Left forelimb (tissue), 1 donor: ENCODE measurements around the gene ZIC3.
"Not testable (repeated sequence)": the region's sequence is repeated elsewhere in the genome, so short reads cannot be mapped to it uniquely, and the experiment has no call there.

Experiments
- DNase-seq: peaks from one replicate; pipeline ENCODE4 v3.0.0-alpha.2; 2018; ENCODE audit warnings: low spot score

ZIC3 gene

DNA sequence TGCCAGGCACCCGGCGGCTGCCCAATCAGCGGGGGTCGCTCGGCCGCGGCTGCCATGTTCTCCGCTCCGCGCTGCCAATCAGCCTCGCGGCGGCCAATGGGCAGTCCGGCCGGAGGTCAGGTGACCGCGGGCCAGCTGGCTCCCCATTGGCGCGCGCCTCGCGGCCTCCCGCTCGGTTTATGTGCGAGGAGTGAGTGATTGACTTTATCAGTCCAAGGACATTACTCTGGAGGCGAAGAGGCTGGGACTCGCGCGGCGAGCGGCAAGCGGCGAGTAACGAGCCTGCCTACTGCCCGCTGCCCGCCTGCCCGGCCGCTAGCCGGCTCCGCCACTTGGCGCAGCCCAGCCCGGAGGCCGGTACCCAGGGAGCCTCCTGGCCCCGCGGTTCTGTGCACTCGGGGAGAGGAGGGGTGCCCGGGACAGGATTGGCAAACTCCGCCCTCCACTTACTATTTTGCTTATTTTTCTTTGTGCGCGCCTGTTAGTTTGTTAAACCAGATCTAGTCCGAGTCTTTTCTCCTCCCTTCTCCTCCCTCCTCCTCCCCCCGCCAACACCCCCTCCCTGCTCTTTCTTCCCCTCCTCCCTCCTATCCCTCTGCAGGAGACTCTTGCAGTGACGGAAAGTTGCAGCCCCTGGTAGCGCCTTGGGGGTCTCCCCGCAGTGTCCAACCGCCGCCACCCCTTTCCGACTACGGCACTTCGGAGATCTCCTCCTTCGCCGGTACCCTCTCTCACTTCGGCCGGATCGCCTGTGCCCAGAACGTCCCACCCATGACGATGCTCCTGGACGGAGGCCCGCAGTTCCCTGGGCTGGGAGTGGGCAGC, at the start of gene ZIC3:
Gene ZIC3 (plus strand): TSS at position 207 of the 825 bp plus-strand sequence. CDS start 565 bp downstream, at position 772.
- peak; percentile 78 for DNase-seq

DNA sequence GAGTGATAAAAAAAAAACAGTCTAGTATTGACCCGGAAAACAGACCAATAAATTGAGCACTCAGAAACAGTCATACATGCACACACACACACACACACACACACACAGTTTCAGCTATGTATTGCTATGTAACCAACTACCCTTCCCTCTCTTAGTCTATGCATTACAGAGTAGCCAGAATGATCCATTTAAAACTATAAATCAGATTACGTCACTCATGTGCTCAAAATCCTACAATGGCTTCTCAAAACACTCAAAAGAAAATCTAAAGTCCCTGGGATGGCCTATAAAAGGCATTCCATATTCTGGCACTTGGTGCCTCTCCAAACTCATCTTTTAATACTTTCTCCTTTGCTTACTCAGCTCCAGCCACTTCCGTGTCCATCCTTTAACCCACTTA, 46.5 kb upstream of the ZIC3 start:
- DNase-seq, result no peak

DNA sequence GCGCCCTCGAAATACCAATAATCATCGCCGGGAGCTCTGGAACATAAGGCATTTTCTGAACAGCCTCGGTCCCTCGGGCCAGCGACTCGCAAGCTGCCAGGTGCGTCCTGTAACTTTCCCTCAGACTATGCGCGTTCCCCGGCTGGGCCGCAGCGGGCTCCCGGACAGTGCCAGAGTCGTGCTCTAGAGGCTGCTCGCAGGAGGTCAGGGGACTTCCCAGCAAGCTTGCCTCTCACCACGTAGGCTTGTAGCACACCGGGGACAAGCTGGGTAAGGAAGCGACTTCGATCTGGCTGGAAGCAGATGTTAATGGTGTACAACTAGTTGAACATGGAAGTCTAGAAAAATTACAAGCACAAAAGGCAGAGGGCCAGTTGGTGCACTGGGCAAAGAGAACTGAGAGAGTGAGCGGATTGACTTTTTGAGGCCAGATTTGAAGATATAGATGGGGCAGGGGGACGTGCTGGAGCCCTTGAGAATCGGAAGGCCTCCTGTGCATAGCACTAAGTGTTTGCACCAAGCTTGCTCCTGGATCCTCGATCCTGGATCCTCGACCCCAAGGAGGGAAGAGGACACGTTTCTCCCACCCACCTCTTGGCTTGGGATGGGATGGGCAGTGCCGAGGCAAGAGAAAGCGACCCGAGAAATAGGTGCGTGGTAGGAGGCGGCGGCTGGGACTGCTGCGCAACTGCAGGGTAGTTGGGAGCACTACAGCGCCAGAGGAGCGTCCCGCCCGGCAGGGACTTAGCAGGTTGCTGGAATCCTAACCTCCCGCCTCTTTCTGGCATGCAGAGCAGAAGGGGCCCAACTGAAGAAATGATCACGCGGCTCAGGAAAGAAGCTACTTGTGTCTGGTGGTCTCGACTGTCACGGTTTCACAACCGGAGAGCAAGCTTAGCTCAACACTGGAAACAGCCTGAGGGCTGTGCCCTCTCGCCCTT, 19.9 kb upstream of the ZIC3 start:
- no peak for DNase-seq

DNA sequence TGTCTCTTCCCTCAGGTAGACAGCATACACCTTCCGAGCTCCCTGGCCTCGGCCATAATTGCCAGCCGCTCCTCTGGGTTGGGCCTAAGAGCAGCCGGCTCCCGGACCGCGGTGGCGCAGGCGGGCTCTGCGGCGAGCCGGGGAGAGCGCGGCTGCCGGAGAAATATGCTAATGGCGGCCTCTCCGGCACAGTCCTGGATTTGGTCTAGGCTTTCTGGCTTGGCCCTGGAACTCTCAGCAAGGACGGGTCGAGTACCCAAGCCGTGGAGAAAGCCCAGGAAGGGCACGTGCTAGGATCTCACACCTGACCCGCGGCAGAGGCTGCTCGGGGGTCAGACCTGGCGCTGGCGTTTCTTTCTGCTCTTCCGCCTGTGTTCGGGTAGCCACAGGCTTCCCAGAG, 18.6 kb upstream of the ZIC3 start:
- no peak for DNase-seq

DNA sequence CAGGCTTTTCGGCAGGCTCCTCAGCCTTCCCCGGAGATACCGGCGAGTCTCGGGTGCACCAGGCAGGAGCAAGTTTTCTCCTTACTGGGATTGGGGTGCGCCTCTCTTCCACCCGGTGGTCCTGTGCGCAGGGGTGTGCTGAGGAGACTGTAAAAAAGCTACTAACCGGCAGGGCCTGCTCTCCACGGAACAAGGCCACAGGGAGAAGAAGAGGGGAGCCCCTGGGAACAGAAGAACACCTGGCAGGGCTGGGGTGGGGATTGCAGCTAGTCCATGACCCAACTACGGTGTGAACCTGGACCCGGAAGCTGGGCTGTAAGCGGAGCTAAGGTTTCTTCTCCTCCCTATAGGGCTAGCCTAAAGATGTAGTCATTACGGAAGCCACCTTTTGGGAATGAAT, 17.7 kb upstream of the ZIC3 start:
- no peak for DNase-seq

DNA sequence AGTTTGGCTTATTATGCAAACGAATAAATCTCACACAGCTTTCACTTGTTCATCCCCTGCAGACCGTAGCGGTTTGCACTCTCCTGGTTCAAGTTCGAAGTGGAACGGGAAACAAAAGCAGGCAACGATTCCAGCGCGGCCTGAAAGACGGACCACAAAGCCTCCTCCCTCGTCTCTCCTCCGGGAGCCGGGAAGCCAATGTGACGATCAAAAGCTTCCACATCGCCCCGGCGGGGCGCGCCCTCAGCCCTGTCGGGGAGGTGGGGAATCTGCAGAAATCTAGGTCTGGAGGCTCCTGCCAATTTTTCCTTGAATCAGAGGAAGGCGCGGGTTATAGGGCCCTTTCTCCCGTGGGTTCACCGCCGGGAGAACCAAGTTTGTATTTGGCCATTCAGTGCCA, 16.9 kb upstream of the ZIC3 start:
- no peak for DNase-seq

DNA sequence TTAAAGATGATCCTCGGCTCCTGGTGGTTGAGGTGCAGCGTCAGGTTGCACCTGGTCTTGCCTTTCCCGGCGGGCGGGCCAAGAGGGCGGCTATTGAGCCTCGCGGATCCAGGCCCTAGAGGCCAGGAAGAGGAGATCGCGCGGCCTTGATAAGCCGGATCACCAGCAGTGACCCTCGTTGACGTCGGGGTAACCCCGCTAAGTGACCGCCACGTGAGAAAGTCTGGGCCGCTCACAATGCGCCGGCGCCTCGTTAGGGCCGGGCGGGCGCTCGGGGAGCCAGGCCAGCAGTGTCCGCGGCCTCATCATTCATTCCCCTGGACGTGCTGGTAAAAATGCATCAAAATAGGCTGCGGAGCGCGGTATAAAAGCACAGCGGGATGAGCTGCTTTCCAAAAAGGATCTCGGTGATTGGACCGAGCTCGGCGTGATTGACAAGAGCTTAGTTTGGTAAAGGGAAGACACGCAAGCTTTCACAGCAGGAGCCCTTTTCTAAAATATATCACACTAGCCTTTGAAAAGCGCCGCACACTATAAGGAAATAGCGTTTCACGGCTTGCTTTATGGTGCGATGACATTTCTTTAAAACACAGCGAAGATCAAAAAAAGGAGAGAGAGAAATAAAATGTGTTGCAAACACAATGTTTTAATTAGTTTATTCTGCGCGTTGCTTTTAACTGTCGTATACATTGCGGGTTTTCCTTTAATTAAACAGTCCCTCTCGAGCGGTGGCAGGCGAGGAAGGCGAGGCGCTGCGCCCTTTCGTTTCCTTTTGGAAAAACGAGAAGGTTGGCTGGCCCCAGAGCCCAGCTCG, 15.9 kb upstream of the ZIC3 start:
- no peak for DNase-seq

DNA sequence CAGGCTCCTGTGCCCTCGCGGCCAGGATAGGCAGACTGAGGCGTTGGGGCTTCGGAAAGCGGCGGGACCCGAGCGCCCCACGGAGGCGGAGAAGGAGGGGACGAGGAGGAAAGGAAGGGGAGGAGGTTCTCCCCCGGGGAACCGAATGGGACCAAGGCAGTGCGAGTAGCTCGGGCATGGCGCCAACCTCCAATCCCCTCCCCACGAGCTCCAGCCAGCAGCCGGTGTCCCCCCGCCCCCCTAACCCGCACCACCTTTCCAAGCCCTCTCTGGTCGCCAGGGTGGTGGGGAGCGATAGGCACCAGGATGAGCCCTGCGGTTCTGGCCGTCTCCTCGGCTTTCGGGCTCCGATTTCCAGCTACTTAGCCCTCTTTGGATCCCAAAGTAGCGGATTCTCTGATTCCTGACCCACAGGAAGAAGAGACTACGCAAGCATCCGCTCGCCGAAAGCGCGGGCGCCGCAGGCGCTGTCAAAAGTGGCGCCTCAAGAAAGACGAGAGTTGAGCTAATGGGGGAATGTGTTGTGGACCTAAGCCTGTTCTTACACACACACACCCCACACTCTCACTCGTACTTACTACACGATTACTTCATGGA, 15.2 kb upstream of the ZIC3 start:
- DNase-seq, result no peak

DNA sequence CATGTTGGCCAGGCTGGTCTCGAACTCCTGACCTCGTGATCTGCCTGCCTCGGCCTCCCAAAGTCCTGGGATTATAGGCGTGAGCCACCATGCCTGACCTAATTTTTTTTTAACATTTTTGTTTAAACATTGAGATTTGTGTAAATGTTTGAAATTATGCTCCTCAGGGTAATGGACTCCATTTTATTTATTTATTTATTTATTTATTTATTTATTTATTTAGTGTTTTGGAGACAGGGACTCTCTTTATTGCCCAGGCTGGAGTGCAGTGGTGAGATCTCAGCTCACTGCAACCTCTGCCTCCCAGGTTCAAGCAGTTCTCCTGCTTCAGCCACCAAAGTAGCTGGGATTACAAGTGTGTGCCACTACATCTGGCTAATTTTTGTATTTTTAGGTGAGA, 13.8 kb upstream of the ZIC3 start:
- DNase-seq, result not testable (repeated sequence)

DNA sequence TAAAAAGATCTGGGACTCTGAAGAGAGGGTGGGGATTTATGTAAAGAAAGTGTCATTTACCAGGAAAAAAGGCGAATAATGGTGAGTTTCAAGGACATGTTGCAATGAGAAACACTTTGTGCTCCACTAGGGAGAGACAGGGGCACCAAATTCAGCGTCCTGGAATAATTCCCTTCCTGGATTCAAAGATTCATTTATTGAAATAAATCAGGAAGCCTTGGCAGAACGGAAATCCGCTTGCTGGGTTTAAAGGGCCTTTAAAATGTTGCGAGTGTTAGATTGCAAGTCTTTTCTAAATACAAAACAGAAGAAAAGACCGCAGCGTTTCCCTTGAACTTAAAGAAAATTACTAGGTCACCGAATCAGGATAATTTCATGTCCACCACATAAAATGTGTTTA, 3.8 kb upstream of the ZIC3 start:
- DNase-seq, result no peak

DNA sequence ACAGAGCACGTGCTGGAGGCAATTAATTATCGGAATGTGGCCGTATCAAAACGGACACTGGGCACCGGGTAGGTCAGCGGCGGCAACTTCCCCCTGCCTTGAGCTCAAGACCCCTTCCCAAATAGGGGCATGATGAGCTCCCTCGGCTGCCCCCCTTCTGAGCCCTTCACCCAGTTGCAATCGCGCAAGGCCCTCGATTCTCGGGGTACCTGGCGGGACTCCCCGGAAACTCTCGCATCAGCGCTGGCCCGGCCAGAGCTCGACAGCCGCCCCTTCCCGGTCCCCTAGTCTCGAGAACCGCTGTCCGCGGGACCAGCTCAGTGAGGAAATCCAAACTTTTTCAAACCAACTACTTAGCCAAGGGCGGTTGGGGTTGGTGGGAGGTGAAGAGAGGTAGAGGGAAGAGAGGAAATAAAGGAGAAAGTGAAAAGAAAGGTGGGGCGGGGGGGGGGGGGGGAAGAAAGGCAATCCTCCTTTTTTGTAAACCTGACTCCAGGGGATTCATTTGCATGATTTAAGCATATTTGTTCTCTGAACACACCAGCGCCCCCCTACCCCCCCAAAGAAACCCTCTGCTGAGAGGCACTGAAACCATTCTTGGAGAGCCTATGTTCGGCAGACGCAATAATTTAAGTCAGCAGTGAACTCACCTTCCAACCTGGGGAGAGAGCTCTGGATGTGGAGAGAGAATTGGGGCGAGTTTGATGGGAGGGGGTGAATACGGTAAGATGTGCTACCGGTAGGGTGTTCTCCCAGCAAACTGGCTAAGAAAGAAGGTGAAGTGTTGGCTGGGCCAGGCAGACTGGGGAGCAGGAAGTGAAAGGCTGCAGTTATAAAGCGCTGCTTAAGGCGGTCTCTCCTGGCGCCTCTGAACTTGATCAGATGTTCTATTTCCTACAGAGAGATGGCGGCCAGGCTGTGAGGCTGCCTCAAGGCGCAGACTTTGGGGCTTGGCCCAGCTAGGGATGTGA, 2.0 kb upstream of the ZIC3 start:
- no peak for DNase-seq

DNA sequence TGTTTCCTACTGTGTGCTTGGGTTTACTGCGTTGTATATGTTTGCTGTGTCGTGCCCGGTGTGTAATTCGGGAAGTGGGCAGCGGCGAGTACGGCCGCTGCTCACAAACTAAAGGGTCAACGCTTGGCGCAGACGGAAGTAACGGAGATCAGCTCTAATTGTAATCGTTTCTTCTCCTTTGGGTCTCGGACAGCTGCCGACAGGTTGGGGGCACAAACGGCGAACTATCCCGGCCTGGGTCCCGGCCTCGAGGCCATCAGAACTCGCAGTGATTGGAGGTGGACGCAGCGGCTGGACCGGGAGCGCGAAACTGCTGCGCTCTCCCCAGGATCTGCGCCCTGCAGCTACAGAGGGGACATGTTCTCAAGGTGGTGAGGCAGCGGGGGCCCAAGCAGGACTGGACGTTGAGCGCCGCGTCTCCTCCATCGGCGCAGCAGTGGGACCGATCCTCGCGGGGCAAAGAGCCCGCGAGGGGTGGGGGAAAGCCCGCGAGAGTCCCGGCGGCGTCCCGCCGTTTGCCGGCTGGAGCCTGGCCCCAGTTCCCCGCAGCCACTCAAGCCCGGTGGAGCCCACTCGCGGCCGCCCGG, 516 bp upstream of the ZIC3 start:
- no peak for DNase-seq

DNA sequence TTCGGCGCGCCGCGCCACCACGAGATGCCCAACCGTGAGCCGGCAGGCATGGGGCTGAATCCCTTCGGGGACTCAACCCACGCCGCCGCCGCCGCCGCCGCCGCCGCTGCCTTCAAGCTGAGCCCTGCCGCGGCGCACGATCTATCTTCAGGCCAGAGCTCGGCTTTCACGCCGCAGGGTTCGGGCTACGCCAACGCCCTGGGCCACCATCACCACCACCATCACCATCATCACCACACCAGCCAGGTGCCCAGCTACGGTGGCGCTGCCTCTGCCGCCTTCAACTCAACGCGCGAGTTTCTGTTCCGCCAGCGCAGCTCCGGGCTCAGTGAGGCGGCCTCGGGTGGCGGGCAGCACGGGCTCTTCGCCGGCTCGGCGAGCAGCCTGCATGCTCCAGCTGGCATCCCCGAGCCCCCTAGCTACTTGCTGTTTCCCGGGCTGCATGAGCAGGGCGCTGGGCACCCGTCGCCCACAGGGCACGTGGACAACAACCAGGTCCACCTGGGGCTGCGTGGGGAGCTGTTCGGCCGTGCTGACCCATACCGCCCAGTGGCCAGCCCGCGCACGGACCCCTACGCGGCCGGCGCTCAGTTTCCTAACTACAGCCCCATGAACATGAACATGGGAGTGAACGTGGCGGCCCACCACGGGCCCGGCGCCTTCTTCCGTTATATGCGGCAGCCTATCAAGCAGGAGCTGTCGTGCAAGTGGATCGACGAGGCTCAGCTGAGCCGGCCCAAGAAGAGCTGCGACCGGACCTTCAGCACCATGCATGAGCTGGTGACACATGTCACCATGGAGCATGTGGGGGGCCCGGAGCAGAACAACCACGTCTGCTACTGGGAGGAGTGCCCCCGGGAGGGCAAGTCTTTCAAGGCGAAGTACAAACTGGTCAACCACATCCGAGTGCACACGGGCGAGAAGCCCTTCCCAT, 1.1 kb downstream of the ZIC3 start:
- DNase-seq, result no peak

DNA sequence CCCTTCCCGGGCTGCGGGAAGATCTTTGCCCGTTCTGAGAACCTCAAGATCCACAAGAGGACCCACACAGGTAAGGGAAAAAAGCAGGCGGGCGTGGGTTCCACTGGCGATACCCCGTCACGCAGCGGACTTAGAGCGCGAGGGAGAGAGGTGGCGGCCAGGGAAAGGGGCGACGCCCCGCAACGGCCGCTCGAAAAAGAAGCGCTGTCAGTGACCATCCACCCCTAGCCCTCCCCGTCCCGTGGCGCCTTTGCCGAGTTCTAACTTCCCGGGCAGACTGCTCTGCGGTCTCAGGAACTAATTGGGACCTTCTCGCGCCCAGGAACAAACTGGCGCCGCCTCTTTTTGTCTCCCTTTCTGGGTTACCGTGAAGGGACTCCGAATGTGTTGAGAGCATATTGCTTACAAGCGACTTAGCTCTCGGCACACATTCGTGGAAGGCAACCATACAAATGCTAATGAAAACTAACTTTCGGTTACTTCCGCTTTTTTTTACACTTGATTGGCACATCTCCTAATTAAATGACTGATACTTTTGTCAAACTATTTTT, 1.8 kb downstream of the ZIC3 start:
- DNase-seq, result no peak

DNA sequence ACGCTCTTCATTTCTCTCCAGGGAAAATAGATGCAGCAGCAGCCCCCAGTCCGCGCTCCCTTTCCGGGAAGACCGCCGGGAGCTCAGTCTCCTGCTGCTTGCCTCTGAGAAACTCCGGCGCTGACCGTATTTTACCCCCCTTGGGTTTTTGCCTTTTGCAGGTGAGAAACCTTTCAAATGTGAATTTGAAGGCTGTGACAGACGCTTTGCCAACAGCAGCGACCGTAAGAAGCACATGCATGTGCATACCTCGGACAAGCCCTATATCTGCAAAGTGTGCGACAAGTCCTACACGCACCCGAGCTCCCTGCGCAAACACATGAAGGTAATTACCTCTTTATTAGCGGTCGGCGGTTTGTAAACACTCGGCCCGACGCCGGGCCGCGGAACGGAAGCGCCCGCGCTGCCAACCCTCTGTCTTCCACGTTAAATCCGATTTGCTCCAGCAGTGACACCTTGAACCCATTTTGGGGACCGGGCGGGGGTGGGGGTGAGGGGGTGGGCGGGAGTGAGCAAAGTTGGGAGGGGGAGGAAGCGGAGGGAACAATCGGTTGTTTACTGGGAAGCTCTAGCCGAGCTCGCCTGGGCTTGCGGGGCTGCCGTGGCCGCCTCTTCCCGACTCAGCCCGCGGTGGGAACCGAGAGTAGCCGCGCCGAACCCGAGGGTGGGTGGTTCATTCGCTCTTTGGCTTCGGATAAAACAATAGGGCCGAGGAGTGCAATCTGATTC, 3.0 kb downstream of the ZIC3 start:
- no peak for DNase-seq

DNA sequence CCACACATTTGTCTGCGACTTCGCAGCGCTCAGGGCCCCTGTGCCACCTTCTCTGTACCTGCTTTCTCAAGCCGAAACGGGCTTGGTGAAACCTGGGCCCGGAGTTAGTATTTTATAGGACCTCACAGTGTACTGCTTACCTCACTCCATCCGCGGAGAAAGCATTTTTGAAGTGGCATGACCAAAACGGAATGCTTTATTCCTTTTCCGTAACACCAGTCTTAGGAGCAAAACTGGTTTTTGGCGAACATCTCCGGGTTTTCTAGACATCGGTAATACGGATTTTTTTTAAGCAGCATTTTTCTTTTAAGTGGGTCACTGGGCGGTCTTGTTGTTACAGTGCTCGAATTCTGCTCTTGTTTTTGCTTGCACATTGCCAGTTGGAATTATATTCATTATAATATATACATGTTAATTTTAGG, 3.6 kb downstream of the ZIC3 start:
- no peak for DNase-seq

DNA sequence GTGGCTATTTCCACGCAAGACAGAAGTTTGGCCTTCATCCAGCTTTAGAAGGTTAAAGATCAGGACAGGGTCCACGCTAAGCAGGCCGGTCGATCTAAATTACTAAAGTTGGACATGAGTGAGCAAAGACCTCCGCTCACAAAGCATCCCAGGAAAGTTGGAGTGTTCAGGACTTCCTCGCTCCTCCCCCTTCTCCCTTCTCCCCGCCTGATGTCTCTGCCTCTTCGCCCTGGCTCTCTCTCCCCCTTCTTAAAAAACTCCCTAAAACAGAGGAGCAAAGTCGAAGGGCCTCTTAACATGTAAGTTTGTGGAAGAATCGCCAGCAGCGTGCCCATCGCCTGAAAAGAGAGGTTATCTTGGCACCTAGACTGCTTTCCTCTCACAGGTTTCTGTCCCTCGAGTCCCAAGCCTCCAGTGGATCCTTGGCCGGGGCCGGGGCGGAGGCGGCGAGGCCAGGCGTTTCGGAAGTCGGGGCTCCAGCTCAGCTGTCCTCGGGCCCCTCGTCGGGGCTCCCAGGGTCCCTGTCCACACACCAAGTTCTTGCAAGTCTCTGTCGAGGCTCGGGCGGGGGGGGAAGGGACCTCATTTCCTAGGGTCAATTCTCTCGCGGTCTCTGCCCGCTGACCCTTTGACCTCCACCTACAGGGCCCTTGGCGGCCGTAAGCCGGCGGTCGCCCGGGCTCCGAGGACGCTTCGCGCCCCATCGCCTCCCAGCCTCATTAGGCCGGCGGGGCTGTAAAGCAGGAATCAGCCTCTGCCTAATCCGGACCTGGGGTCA, 7.6 kb downstream of the ZIC3 start:
- DNase-seq, result no peak
